Right lobe of liver (tissue), 6 donors: ENCODE data around the gene DCTN3. TPM values are rescaled to one million over a fixed set of nuclear protein-coding genes. Genes with fewer than 3 reads are reported as not detected.
A peak's percentile ranks its signal among the peaks of the same experiment; 100 is the strongest.

Source experiments
- ATAC-seq, 4 donors: fragments of 200-7000 bp; cut with Tn5 transposase; one replicate each; pipeline ENCODE4 v1.9.1; 2020; ENCODE audit warnings: mild to moderate bottlenecking in 4 of 4, moderate library complexity in 4 of 4
- DNase-seq, 3 donors: peaks; one replicate each; pipeline ENCODE4 v3.0.0-alpha.2; 2020
- H3K27ac ChIP-seq, 3 donors: fragments of 200-600 bp; one replicate each; pipeline ENCODE4 v1.8.0; 2022
- H3K27me3 ChIP-seq, 2 donors: fragments of 200-600 bp; one replicate each; pipeline ENCODE4 v1.8.0; 2022
- H3K36me3 ChIP-seq, 4 donors: fragments of 200-600 bp; sonication (generic) in 1 of 4; one replicate each; pipeline versions ENCODE4 v1.5.1 to v1.8.0; 2017 to 2022; ENCODE audit warnings: control low read depth in 1 of 4
- H3K4me1 ChIP-seq, 4 donors: fragments of 200-600 bp; sonication (generic) in 1 of 4; one replicate each; pipeline versions ENCODE4 v1.5.1 to v1.8.0; 2017 to 2022; ENCODE audit warnings: control low read depth in 1 of 4
- H3K4me3 ChIP-seq, 3 donors: fragments of 200-600 bp; one replicate each; pipeline ENCODE4 v1.8.0; 2022
- H3K9me3 ChIP-seq, 4 donors: fragments of 200-600 bp; sonication (generic) in 1 of 4; one replicate each; pipeline versions ENCODE4 v1.5.1 to v1.8.0; 2017 to 2022; ENCODE audit warnings: control low read depth in 1 of 4
- CTCF ChIP-seq, 4 donors: fragments of 200-600 bp in 3 of 4; fragments of 450-650 bp in 1 of 4; IDR thresholded peaks; one replicate each; pipeline versions ENCODE4 v1.5.1 to v1.8.0; 2016 to 2022; ENCODE audit warnings: antibody characterized with exemption in 4 of 4, mild to moderate bottlenecking in 2 of 4
- POLR2A ChIP-seq: fragments of 450-650 bp; IDR thresholded peaks from one replicate; pipeline ENCODE4 v1.6.1; 2017; ENCODE audit warnings: antibody characterized with exemption, mild to moderate bottlenecking
- WGBS: methylation state at CpG from one replicate; pipeline ENCODE4 v1.1.6; 2018; ENCODE audit warnings: low coverage, low lambda C conversion rate; ENCODE audit not compliant: insufficient coverage; ENCODE audit errors: missing lambda C conversion rate; 5-methylcytosine and 5-hydroxymethylcytosine counted together
- intact Hi-C, 2 donors: fragments of 100-400 bp; cut with DNase I; formaldehyde crosslinking; loops; one replicate each; pipeline versions ENCODE4 v1.11.2 to v1.14.1; 2022
- total RNA-seq, 6 experiments: library from RNA; depleted of rRNA in 2 of 6; stranded (reverse); fragments of >200 nt in 2 of 6; fragmentation: NEBNext Ultra II Directional in 3 of 6; extraction: Animal tissue kit (Norgen Biotek cat#: 25700) in 3 of 6; gene quantifications; one replicate each; pipeline versions ENCODE4 v1.1.0 to v1.2.4, GENCODE V29; 2016 to 2023
- donor health status: DM: no; HTN: yes; CAD: no.
- donor health status: DM: no; HTN: no; CAD: no.
- donor health status: DM: no; HTN: no; CAD: no.
- donor health status: DM: no; HTN: yes; CAD: no.
- donor health status: DM: no; HTN: yes; CAD: no.

DCTN3 gene
- total RNA-seq, 6 experiments from 2014 or later: 26.4 to 36.8 (median 32.7) TPM

GRCh38 chr9:34589636-34590380 lies 30.5 kb downstream of the DCTN3 start, which contains the start of gene CNTFR:
TSS of gene CNTFR (minus strand) at chr9:34589724. CDS start at chr9:34568981, 20,743 bp downstream.
- intact Hi-C loops: loop anchor here in 1 of 2 donors (5.0 kb wide), 1 partner anchor 38 kb away; no protein-coding TSS in a partner anchor
- no peak for TF ChIP-seq POLR2A
- no peak for TF ChIP-seq CTCF (IDR thresholded peaks at IDR 0.05)
- Histone ChIP-seq H3K27me3 (no peaks in the 10 kb centered on the region), H3K4me1 (peaks cover 0 to 39% (median 13%) of the 10 kb centered on the region in 4 donors), H3K4me3 (peak within 1 kb of the TSS in 2 of 3 donors; percentile 46 to 52), H3K9me3 (no peaks in the 10 kb centered on the region), H3K36me3 (no peaks in the 10 kb centered on the region), H3K27ac (peak within 1 kb of the TSS in 1 of 3 donors; percentile 66)
- ATAC-seq: peak in 3 of 4 donors; percentile 9 to 30 (median 23)
- WGBS: 0% methylated on average over 30 of the region's 104 CpGs
- peak in 1 of 3 donors; percentile 79 for DNase-seq

DNA sequence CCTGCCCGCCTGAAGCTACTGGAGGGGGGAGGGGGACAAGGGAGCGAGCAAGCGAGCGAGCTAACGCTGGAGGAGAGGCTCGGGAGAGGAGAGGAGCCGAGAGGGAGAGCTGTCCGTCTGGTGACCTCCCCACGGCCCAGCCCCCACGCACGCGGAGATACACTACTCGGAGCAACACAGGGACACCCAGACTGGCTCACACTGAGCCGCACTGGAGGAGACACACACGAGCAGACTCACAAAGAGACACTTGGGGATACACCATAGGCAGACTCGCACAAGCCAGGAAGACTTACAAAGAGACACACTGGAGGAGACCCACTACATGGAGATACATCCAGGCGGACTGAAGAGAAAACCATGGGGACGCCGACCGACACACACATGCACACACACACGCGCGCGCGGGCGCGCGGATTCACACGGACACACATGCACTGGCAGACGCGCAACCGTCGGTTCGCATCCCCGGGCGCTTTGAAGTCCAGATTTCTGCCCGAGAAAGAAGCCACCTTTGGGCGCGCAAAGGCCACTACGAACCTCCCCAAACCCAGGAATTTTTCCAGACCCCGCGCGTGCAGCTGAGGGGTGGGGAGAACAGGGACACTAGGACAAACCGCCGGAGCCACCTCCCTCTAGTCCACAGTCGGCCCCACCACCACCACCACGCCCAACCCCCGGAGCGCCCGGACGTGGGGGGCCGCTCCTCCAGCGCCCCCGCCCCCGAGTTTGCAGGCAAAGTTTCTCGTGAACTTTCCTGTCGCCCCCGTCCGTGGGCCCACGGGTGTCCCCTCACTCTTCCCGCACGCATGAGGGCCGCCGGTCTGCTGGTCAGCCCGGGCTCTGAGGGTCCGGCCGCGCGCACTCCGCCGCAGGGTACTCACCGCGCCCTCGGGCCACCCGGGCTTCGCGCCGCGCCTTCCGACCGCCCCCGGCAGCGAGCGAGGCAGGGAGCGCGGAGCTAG lies 31.3 kb downstream of the DCTN3 start:
- intact Hi-C loops: loop anchor here in 1 of 2 donors (5.0 kb wide), 1 partner anchor 37 kb away; no protein-coding TSS in a partner anchor
- TF ChIP-seq POLR2A (no peak), CTCF (IDR thresholded peaks at IDR 0.05) (no peak)
- Histone ChIP-seq H3K27ac (no peak overlapping the region), H3K4me1 (peaks cover 0 to 33% (median 11%) of the 10 kb centered on the region in 4 donors), H3K9me3 (no peaks in the 10 kb centered on the region), H3K27me3 (no peaks in the 10 kb centered on the region), H3K36me3 (no peaks in the 10 kb centered on the region), H3K4me3 (peak overlapping the region in 2 of 3 donors; percentile 46)
- ATAC-seq (no peak), DNase-seq (peak in 1 of 3 donors; percentile 51)
- 21% methylated on average over 16 of the region's 86 CpGs for WGBS

- WGBS: 72% methylated on average over 2 of the region's 2 CpGs
- intact Hi-C loops: loop anchor here in 1 of 2 donors (5.0 kb wide), 1 partner anchor 35 kb away; no protein-coding TSS in a partner anchor
- Histone ChIP-seq H3K4me1 (peaks cover 0 to 19% (median 8%) of the 10 kb centered on the region in 4 donors), H3K27ac (no peak overlapping the region), H3K36me3 (no peaks in the 10 kb centered on the region), H3K27me3 (no peaks in the 10 kb centered on the region), H3K9me3 (no peaks in the 10 kb centered on the region), H3K4me3 (no peak overlapping the region)
- DNase-seq (no peak), ATAC-seq (no peak)
- TF ChIP-seq POLR2A: no peak
- no peak for TF ChIP-seq CTCF (IDR thresholded peaks at IDR 0.05)
These were observed 33.0 kb downstream of the DCTN3 start for GRCh38 chr9:34587271-34587670.

- ATAC-seq (no peak), DNase-seq (peak in 1 of 3 donors; percentile 23)
- TF ChIP-seq CTCF (IDR thresholded peaks at IDR 0.05): no peak
- TF ChIP-seq POLR2A: no peak
- Histone ChIP-seq H3K27ac (no peak overlapping the region), H3K36me3 (no peaks in the 10 kb centered on the region), H3K4me1 (peaks cover 0 to 11% (median 5%) of the 10 kb centered on the region in 4 donors), H3K9me3 (no peaks in the 10 kb centered on the region), H3K27me3 (no peaks in the 10 kb centered on the region), H3K4me3 (no peak overlapping the region)
- WGBS: 38% methylated on average over 5 of the region's 11 CpGs
- intact Hi-C loops: loop anchor here in 1 of 2 donors (5.0 kb wide), 1 partner anchor 34 kb away; no protein-coding TSS in a partner anchor
These were observed 34.2 kb downstream of the DCTN3 start for GRCh38 chr9:34585946-34586669.
